Right atrium auricular region (tissue), 2 donors: ENCODE measurements around the gene TEX22. TPM values are rescaled to one million over a fixed set of nuclear protein-coding genes. Genes with fewer than 3 reads are reported as not detected.

Experiments used
- DNase-seq: peaks from one replicate; pipeline ENCODE4 v3.0.0-alpha.2; 2019; ENCODE audit warnings: low spot score
- H3K27ac ChIP-seq, 2 donors: fragments of 200-600 bp; sonication (generic); 1 replicate in 1 of 2; 2 replicates in 1 of 2; pipeline ENCODE4 v1.5.1; 2016 to 2019
- H3K27me3 ChIP-seq, 2 donors: fragments of 200-600 bp; sonication (generic); one replicate each; pipeline versions ENCODE4 v1.5.1 to v1.6.0; 2017 to 2019
- H3K36me3 ChIP-seq: fragments of 200-600 bp; sonication (generic); one replicate; pipeline ENCODE4 v1.5.1; 2016
- H3K4me1 ChIP-seq, 2 donors: fragments of 200-600 bp; sonication (generic); one replicate each; pipeline versions ENCODE4 v1.5.1 to v1.6.0; 2017 to 2019
- H3K4me3 ChIP-seq, 2 donors: fragments of 200-600 bp; sonication (generic); 1 replicate in 1 of 2; 2 replicates in 1 of 2; pipeline ENCODE4 v1.5.1; 2017 to 2019; ENCODE audit warnings: mild to moderate bottlenecking in 1 of 2, moderate library complexity in 1 of 2
- H3K9me3 ChIP-seq, 2 donors: fragments of 200-600 bp; sonication (generic); one replicate each; pipeline ENCODE4 v1.5.1; 2019
- total RNA-seq, 2 donors: library from RNA; depleted of rRNA; stranded (reverse); fragments of >200 nt; gene quantifications; one replicate each; pipeline ENCODE4 v1.1.0, GENCODE V29; 2016
- TF ChIP-seq, protein P1 (sequence below), 2 donors: fragments of 200-600 bp; sonication (generic); IDR thresholded peaks; one replicate each; pipeline ENCODE4 v1.5.1; 2019; ENCODE audit warnings: antibody characterized with exemption in 2 of 2

Gene TEX22
- total RNA-seq, 2 donors from 2014 or later: 0.16 TPM; not detected in 1

GRCh38 chr14:105445901-105446845 lies 47.8 kb downstream of the TEX22 start:
- peaks cover 27% of the 10 kb centered on the region for H3K36me3 ChIP-seq

DNA sequence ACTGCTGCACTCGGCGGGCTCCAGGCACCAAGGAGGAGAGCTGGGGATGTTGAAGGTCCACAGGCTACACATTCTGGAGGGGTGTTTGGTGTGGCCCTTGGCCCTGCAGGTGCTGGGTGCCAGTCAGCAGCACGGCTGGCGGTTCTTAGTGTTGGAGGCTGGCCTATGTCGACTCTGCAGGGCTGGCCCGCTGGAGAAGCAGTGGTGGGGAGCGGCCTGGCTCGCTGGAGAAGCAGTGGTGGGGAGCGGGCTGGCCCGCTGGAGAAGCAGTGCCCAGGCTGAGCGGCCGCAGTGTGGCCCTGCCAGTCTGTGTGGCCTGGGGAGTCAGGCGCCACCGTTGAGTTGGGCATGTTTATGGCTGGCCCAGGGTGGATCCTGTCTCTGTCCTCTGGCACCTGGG lies 48.6 kb downstream of the TEX22 start:
- Histone ChIP-seq H3K36me3 (peaks cover 28% of the 10 kb centered on the region), H3K4me1 (peaks cover 0 to 33% of the 10 kb centered on the region in 2 donors), H3K4me3 (no peak overlapping the region), H3K9me3 (no peaks in the 10 kb centered on the region), H3K27ac (no peak overlapping the region), H3K27me3 (no peaks in the 10 kb centered on the region)
- TF ChIP-seq, protein P1, sequence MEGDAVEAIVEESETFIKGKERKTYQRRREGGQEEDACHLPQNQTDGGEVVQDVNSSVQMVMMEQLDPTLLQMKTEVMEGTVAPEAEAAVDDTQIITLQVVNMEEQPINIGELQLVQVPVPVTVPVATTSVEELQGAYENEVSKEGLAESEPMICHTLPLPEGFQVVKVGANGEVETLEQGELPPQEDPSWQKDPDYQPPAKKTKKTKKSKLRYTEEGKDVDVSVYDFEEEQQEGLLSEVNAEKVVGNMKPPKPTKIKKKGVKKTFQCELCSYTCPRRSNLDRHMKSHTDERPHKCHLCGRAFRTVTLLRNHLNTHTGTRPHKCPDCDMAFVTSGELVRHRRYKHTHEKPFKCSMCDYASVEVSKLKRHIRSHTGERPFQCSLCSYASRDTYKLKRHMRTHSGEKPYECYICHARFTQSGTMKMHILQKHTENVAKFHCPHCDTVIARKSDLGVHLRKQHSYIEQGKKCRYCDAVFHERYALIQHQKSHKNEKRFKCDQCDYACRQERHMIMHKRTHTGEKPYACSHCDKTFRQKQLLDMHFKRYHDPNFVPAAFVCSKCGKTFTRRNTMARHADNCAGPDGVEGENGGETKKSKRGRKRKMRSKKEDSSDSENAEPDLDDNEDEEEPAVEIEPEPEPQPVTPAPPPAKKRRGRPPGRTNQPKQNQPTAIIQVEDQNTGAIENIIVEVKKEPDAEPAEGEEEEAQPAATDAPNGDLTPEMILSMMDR (IDR thresholded peaks at IDR 0.05): no peak
- no peak for DNase-seq

More at GRCh38 chr14:105445901-105446845, 47.8 kb downstream of the TEX22 start:
- no peaks in the 10 kb centered on the region for H3K27me3 ChIP-seq
- TF ChIP-seq, protein P1 (IDR thresholded peaks at IDR 0.05): no peak
- DNase-seq: no peak
- H3K27ac ChIP-seq: no peak overlapping the region
- peaks cover 0 to 33% of the 10 kb centered on the region in 2 donors for H3K4me1 ChIP-seq
- H3K9me3 ChIP-seq: no peaks in the 10 kb centered on the region
- H3K4me3 ChIP-seq: no peak overlapping the region

GRCh38 chr14:105447651-105448640 lies 49.6 kb downstream of the TEX22 start:
- no peak overlapping the region for H3K4me3 ChIP-seq
- TF ChIP-seq, protein P1 (IDR thresholded peaks at IDR 0.05): no peak
- peak overlapping the region; percentile 4 to 64 for H3K27ac ChIP-seq
- peaks cover 0 to 33% of the 10 kb centered on the region in 2 donors for H3K4me1 ChIP-seq
- H3K9me3 ChIP-seq: no peaks in the 10 kb centered on the region
- peaks cover 19% of the 10 kb centered on the region for H3K36me3 ChIP-seq
- H3K27me3 ChIP-seq: no peaks in the 10 kb centered on the region
- DNase-seq: no peak

DNA sequence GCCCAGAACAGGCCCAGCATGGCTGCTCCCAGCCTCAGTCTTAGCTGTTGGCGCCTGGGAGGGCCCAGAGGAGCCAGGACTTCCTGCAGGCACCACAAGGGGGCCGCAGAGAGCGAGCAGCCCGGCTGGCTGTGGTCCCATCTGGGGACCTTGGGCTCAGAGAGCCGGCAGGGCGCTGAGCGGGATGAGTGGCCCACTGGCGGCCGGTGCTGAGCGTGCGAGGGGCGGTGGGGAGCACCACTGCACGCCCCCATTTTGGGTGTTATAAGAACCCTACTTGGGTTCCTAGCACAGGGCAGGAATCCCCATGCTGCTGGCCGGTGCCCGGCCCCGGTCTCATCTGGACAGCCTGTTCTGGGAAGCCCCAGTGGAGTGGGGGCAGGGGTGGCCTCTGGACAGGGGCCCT lies 50.4 kb downstream of the TEX22 start:
- DNase-seq: peak; percentile 78
- H3K4me1 ChIP-seq: peaks cover 0 to 33% of the 10 kb centered on the region in 2 donors
- H3K36me3 ChIP-seq: peaks cover 14% of the 10 kb centered on the region
- no peak overlapping the region for H3K4me3 ChIP-seq
- peak overlapping the region; percentile 4 to 64 for H3K27ac ChIP-seq
- H3K9me3 ChIP-seq: no peaks in the 10 kb centered on the region
- TF ChIP-seq, protein P1 (IDR thresholded peaks at IDR 0.05): peak; percentile 90 to 98
- no peaks in the 10 kb centered on the region for H3K27me3 ChIP-seq

GRCh38 chr14:105449276-105450122 lies 51.2 kb downstream of the TEX22 start:
- DNase-seq: no peak

More at GRCh38 chr14:105449276-105450122, 51.2 kb downstream of the TEX22 start:
- TF ChIP-seq, protein P1 (IDR thresholded peaks at IDR 0.05): no peak
- H3K27ac ChIP-seq: peak overlapping the region; percentile 4 to 64
- H3K36me3 ChIP-seq: peaks cover 19% of the 10 kb centered on the region
- H3K9me3 ChIP-seq: no peaks in the 10 kb centered on the region
- H3K4me3 ChIP-seq: no peak overlapping the region
- peaks cover 0 to 33% of the 10 kb centered on the region in 2 donors for H3K4me1 ChIP-seq
- no peaks in the 10 kb centered on the region for H3K27me3 ChIP-seq
